CD4-positive, alpha-beta T cell treated with Interleukin-12 subunit alpha and Interleukin-12 subunit beta, for 1 hour (primary cell): ENCODE results near the gene VMO1.

Experiments used
- DNase-seq: peaks from one replicate; pipeline ENCODE4 v3.0.0-alpha.2; 2020

VMO1 gene

DNA sequence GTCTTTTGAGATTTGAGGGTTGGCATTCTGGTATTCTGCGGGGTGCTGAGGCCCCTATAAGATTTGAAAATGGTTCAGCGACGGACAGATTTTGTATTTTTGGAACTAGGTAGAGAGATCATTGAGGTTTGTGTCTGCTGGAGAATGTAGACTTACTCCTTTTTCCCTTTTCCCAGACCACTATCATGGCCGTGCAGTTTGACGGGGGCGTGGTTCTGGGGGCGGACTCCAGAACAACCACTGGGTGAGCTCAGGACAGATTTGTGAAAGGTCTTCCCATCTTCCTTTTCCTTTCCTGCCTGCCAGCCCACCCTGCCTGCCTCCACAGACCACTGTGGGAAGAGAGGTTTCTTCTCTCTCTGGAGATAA is 10.4 kb upstream of the VMO1 start:
- DNase-seq: no peak

DNA sequence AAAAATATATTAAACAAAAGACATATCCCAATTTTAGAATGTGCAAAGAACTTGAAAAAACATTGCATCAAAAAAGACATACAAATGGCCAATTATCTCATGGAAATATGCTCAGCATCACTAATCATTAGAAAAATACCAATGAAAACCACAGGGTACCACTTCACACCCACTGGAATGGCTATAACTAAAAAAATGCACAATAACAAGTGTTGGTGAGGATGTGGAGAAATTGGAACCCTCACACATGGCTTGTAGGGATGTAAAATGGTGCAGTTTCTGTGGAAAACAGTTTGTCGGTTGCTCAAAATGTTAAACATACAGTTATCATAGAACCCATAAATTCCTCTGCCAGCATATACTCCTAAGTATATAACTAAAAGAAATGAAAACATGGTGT is 9.0 kb upstream of the VMO1 start:
- no peak for DNase-seq

DNA sequence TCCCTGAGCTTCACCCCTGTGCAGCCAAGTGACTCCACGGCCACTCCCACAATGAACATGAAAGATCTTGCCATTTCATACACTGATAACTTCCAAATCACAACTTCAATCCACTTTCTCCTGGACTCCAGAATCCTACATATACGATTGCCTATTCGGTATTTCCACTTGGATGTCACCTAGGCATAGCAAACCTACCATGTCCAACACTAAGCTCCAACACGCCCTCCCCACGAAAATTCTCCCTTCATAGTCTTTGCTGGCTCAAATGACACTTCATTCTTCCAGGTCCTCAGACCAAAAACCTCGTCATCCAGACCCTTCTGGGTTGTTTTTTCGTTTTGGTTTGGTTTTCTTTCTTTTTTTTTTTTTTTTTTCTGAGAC is 4.5 kb upstream of the VMO1 start:
- no peak for DNase-seq

DNA sequence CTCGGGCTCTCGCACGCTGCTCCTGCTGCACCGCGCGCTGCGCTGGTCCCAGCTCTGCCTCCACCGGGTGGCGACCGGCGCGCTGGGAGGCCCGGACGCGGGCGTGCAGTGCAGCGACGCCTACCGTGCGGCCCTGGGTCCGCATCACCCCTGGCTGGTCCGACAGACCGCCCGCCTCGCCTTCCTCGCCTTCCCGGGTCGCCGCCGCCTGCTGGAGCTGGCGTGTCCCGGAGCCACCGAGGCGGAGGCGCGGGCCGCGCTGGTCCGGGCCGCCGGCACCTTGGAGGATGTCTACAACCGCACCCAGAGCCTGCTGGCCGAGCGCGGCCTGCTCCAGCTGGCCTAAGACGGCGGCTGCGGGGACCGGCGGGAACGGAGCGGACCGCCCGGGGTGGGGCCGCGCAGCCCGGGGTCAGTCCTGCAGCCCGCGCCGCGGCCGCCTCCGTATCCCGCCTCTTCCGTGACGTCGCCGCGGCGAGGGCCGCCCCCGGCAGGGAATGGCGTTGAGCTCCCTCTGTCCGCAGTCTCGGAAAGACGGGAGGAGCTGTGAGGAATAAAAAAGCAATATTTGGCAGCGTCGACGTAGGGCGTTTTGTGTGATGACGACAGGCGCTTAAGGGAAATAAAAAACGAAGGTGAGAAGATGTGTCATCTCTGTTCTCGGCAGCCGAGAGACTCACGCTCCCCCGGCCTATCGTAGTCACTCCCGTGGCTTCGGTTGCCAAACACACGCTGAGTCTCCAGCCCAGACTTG is 4.0 kb upstream of the VMO1 start:
- DNase-seq: peak; percentile 85

DNA sequence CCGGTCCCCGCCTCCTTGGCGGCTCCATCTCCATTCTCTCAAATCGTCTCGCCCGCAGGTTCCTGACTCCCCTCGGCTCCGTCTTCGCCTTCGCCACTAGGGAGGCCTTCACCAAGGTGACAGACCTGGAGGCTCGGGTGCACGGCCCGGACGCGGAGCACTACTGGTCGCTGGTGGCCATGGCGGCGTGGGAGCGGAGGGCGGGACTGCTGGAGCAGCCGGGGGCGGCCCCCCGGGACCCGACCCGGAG is 3.5 kb upstream of the VMO1 start:
- no peak for DNase-seq

DNA sequence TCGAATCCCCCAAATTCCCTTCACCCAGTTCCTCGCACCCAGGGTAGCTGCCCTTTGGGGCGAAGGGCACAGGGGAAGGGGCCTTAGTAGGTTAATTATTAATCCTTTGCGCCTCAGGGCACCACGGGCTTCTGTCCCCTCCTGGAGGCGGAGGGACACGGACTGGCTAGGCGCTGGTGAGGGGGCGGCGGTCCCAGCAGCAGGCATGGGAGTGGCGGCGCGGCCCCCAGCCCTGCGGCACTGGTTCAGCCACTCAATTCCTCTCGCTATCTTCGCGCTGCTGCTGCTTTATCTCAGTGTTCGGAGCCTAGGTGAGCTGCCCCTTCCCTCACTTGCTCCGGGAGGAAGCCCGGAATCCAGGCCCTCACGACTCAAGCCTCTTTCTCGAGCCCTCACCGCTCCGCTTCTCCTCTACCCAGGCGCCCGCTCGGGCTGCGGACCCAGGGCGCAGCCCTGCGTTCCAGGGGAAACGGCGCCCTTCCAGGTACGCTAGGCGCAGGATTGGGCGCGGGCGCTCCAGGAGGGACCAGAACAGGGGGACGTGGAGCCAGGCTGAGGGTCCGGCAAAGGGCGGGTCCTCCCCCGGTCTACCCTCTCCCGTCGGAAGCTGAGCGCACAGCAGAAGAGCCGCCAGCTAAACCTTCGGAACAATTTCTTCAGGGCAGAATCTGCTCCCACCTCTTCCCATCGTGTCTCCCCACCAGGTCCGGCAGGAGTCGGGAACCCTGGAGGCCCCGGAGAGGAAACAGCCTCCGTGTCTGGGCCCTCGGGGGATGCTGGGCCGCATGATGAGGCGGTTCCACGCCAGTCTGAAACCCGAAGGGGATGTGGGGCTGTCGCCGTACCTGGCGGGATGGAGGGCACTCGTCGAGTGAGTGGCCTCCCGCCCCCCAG is 2.9 kb upstream of the VMO1 start, which contains the start of gene GLTPD2:
Gene GLTPD2 (plus strand): TSS at position 158 of the 894 bp plus-strand sequence. CDS start 48 bp downstream, at position 206.
- no peak for DNase-seq

DNA sequence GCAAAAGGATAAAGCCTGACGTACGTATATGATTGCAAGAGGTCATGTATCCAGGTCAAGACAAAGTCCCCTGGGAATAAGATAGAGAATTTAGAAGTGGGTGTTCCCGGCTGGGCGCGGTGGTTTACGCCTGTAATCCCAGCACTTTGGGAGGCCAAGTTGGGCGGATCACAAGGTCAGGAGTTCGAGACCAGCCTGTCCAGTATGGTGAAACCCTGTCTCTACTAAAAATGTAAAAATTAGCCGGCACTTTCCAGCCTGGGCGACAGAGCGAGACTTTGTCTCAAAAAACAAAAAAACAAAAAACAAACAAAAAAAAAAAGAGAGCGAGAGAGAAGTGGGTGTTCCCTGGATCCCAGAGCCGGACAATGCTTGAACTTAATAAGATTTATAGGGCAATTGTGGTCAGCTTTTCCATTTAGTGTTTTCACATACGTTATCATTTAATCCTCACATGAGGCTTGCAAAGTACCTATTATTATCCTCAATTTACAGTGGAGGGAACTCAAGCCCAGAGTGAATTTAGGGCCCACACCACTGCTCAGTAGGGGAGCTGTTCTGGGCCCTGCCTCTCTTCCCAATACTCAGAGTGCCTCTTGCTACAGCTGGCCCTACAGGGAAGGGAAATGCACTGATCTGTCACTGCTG is 2.1 kb upstream of the VMO1 start:
- no peak for DNase-seq

DNA sequence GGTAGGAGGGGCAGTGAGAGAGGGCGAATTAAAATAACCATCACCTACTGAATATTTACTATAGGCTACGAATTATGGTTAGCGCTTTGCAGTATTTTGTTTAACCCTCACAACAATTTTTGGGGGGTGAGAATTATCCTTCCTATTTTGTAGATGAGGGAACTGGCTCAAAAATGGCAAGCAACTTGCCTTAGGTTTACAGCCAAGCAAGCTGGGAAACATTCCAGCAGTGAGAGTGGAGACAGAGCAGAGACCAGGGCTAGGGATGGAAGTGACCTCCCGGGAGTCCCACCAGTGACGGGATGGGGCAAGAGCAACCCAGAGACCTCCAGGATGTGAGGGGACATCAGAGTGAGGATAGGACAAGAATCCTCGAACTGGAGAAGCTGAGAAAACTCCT is 352 bp upstream of the VMO1 start:
- DNase-seq: no peak

DNA sequence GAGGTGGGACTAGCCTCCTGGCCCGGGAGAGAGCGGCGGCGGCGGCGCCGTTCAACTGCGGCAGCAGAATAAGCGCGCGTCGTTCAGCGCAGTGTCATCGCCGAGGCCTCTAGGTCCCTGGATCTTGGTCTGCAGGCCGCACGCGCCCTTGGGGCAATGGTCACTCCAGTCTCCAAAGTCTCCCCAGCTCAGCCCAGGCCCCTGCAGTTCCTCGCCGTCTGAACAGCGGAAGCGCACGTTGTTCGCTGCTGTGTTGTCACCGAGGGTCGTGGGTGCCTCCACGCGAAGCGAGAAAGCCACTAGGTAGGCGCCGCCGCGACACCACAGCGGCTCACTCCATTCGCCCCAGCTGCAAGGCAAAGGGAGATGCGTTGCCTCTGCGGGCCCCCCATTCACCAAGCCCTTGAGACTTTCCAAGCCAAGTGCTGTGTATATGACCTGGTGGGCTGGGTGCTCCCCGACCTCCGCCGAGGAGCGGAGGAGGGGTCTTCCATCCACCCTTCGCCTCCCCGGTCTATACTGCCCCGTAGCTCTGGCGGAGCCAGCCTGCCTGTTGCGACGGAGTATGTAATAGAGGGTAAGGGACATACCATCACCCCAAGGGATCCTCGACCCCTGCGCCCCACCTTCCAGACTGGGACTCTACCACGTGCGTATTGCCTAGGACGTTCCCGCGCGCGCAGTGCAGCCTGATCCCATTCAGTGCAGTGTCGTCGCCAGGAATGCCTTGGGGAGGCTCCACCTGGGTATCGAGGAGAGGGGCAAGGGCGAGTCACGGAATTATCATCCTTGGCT is 656 bp downstream of the VMO1 start:
- no peak for DNase-seq

DNA sequence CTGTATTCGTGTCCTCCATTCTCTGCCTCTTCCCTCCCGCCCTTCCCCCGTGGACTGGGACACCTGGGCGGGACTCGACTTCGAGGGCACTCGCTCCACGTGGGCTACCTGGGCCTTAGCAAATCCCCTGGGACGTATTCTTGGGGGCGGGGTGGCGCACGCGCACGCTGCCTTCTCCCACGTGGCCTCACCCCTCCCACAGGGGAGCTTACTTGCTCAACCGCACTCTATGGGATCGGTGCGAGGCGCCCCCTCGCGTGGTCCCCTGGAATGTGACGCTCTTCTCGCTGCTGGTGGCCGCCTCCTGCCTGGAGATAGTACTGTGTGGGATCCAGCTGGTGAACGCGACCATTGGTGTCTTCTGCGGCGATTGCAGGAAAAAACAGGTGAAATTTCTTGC is 3.5 kb downstream of the VMO1 start:
- DNase-seq: no peak

DNA sequence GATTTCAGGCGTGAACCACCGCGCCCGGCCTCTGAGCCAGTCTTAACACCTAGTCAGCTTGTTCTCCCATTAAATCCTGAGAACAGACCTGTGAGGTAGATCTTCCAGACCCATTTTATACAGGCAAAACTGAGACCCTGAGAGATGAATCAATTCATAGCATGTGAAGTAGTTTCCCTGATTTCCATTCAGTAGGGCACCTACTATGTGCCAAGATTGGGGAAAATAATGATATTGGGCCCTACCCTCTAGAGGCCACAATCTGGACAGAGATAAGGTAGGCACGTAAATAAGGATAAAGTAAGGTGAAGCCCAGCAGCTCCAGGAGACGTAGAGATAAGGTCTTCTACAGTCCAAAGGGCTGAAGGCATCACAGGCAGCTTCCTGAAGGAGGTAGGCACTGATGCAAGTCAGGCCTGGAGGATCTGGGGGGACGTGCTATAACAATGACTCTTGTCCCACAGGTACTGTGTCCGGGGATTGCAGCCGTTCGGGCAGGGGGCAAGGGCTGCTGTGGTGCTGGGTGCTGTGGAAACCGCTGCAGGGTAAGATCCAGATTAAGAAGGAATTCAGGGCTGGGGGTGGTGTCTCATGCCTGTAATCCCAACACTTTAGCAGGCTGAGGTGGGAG is 5.7 kb downstream of the VMO1 start:
- no peak for DNase-seq

DNA sequence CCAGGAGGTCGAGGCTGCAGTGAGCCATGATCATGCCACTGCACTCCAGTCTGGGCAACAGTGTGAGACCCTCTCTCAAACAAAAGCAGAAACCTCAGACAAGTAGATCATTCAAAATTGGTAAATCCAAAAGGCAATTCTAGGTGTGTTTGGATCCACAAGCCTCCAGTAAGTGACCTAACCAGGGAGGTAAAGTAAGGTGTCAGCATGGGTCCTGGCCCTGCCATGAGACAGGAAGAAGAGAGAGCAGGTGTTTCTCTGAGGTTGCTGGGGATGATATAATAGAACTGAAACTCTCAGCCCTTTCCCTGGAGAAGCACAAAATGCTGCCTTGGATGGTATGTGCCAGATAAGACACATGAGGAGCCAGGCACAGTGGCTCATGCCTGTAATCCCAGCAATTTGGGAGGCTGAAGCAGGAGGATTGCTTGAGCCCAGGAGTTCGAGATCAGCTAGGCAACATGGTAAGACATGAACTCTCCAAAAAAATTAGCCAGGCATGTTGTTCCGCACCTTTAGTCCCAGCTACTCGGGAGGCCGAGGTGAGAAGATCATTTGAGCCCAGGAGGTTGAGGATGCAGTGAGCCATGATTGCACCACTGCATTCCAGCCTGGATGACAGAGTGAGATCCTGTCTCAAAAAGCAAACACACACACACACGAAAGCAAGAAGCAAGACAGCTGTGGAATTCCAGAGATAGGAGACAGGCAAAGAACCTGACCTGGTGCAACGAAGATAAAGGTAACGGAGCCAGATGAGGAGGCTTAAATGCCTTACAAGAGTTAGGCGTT is 8.0 kb downstream of the VMO1 start:
- no peak for DNase-seq

DNA sequence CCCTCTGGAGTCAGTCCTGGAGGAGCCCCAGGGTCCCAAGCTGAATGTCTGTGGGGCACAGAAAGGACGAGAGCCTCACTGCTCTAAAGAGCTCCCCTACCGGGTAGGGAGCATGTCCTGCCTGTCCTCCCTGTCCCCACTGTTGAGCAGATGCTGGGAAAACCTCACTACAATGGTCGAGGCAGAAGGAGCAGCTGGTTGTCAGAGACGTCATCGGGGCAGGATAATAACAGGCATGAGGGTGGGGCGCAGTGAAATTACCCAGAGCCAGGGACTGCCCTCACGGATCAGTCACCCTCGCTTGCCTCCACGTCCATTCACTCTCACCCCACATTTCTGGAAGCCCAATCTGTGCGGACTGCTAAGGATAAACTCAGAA is 13.9 kb downstream of the VMO1 start:
- DNase-seq: no peak

DNA sequence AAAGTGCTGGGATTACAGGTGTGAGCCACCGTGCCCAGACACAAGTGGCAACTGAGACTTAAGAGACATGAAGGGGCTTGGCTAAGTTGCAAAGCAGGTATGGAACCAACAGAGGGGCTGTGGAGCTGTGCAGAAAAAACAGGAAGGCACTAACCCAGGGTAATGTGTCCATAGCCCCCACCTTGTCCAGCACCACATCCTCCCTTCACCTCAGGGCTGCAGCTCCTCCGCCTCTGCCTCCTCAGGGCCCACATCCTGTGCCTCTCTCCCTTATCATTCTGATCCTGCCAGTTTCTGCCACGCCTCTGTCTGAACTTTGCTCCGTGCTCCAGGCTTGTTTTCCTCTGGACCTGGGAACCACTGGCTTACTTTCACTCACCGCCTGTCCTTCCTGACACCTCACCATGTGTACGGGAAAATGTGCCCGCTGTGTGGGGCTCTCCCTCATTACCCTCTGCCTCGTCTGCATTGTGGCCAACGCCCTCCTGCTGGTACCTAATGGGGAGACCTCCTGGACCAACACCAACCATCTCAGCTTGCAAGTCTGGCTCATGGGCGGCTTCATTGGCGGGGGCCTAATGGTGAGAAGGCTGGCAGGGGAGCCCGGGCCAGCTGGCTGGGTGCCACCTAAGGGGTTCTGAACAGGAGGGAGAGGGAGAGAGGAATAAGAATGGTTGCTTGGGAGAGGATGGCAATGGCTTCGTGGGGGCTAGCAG is 14.5 kb downstream of the VMO1 start, which contains the start of gene TM4SF5:
Gene TM4SF5 (plus strand): TSS at position 368 of the 716 bp plus-strand sequence. CDS start 37 bp downstream, at position 405.
- DNase-seq: no peak

DNA sequence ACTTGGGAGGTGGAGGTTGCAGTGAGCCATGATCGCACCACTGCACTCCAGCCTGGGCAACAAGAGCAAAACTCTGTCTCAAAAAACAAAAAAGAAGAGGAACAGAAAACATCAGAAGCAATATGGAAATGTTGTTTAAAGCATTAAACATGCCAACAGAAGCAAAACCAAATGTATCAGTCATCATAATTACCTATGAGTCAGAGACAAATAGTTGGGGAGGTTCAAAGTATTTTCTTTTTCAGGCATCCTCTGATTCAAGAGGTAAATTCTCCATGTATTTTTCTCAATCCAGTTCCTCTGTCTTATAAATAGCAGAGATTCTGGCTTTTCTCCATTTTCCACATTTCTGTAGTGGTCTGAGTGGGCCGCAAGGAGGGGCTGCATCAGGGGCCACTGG is 16.5 kb downstream of the VMO1 start:
- no peak for DNase-seq

DNA sequence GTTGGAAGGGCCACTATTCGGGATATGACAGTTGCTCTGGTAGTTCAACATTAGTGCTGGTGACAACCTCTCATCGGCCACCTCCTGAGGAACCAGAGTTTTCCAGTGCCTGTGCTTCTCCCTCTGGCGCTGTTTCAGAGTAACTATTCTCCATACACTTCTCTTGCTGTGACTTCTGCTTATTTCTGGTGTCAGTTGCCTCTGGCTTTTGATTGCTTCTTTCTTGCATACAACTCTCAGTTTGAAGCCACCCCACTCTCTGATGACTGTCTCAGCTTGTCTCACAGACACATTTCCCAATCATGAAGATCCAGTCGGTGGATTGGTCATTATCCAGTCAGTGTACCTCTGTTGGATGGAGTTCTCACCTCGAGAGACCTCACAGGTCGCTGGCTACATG is 17.9 kb downstream of the VMO1 start:
- DNase-seq: no peak

DNA sequence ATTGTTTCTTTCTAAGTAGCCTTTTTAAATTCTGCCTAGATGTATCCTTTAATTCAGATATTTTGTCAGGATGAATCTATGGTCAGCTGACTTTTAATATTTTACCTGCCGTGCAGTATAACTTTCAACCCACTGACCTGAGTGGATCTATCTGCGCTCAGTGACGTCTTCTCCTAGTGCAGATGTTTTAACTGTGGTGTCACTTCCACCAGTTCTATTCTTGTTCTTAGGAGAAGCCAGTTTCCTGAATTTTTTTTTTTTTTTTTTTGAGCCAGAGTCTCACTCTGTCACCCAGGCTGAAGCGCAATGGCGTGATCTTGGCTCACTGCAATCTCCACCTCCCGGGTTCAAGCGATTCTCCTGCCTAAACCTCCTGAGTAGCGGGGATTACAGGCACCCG is 19.4 kb downstream of the VMO1 start:
- no peak for DNase-seq

DNA sequence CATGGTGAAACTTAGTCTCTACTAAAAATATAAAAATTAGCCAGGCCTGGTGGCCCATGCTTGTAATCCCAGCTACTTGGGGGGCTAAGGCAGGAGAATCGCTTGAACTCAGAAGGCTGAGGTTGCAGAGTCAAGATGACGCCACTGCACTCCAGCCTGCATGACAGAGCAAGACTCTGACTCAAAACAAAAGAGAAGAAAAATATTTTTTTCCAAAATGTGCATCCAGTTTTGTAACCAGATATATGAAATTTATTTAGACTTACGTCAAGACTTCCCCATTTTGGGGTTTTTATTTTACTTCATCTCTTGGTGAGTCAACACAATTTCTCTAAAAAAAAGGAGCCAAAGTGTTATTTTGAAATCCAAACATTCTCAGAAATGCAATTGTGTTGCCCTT is 20.0 kb downstream of the VMO1 start:
- DNase-seq: no peak

DNA sequence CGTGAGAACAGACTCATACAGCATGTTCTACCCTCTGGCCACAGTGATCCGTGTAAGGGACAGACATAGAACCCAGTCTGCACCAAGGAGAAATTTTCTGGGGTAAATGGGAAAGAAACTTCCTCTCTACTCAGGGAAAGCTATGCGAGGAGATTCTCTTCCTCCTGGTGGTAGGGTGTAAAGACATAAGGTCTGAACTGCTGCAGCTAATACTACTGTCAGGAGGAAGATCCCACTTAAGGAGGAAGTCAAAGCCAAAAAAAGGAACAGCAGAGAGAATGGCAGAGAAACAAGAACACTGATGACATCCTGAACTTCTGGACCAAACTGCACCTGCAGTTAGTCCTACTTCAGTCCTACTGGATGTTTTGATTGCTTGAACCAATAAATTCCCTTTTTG is 21.6 kb downstream of the VMO1 start:
- DNase-seq: no peak

DNA sequence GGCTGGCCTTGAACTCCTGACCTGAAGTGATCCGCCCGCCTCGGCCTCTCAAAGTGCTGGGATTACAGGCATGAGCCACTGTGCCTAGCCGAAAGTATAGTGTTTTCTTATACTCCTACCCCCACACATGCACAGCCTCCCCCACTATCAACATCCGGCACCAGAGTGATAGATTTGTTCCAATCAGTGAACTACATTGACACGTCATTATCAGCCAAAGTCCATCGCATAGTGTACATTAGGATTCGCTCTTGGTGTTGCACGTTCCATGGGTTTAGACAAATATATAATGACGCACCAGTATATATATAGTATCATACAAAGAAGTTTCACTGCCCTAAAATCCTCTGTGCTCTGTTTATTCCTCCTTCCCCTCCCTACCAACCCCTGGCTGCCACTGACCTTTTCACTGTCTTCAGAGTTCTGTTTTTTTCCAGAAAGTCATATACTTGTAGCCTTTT is 26.4 kb downstream of the VMO1 start:
- no peak for DNase-seq

DNA sequence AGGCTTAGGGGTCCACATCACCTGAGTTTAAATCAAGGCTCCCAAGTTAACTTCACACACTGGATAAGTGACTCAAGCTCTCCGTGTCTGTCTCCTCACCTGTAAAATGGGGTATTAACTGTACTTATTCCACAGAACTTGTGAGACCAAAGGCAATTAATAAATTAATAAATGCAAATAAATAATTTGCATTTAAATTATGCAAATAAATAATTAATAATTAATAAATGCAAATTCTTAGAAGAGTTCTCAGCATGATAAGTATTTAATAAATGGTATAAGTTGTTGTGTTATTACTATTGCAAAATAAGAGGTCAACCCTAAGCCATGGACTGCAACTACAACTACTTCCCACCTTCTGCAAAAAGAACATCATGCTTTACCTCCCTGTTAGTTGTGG is 32.8 kb downstream of the VMO1 start:
- no peak for DNase-seq
